ENCODE measurements around the gene NTN3. TPM values are rescaled to one million over a fixed set of nuclear protein-coding genes. Genes with fewer than 3 reads are reported as not detected.
A peak's percentile ranks its signal among the peaks of the same experiment; 100 is the strongest.

Gene NTN3
- total RNA-seq, 6 experiments from 2014 or later, result 0.39 to 2.1 (median 1.2) TPM

GRCh38 chr16:2470234-2470601 lies 879 bp upstream of the NTN3 start:
- Histone ChIP-seq H3K4me1 (peaks cover 0 to 52% (median 11%) of the 10 kb centered on the region in 4 donors), H3K4me3 (no peak overlapping the region), H3K27ac (no peak overlapping the region), H3K27me3 (no peaks in the 10 kb centered on the region), H3K9me3 (no peaks in the 10 kb centered on the region), H3K36me3 (no peaks in the 10 kb centered on the region)
- 80% methylated on average over 3 of the region's 7 CpGs for WGBS (ENCODE audit: insufficient coverage, low coverage, low lambda C conversion rate, missing lambda C conversion rate)
- DNase-seq (peak in 1 of 3 donors; percentile 41), ATAC-seq (no peak)
- intact Hi-C loops (cut with DNase I), result no loop called here
- no peak for TF ChIP-seq CTCF (IDR thresholded peaks at IDR 0.05)
- no peak for TF ChIP-seq POLR2A (IDR thresholded peaks at IDR 0.05)

GRCh38 chr16:2470603-2471015 lies 488 bp upstream of the NTN3 start:
- Histone ChIP-seq H3K27ac (no peak overlapping the region), H3K4me1 (peaks cover 0 to 54% (median 12%) of the 10 kb centered on the region in 4 donors), H3K27me3 (no peaks in the 10 kb centered on the region), H3K9me3 (no peaks in the 10 kb centered on the region), H3K4me3 (no peak overlapping the region), H3K36me3 (no peaks in the 10 kb centered on the region)
- ATAC-seq (no peak), DNase-seq (peak in 1 of 3 donors; percentile 40)
- no peak for TF ChIP-seq CTCF (IDR thresholded peaks at IDR 0.05)
- no peak for TF ChIP-seq POLR2A (IDR thresholded peaks at IDR 0.05)
- 0% methylated on average over 2 of the region's 9 CpGs for WGBS (ENCODE audit: insufficient coverage, low coverage, low lambda C conversion rate, missing lambda C conversion rate)
- intact Hi-C loops (cut with DNase I), result no loop called here

GRCh38 chr16:2471653-2472487 lies 773 bp downstream of the NTN3 start:
- no peaks in the 10 kb centered on the region for H3K9me3 ChIP-seq
- TF ChIP-seq POLR2A (IDR thresholded peaks at IDR 0.05), result no peak
- no peak for TF ChIP-seq CTCF (IDR thresholded peaks at IDR 0.05)
- DNase-seq, result peak; percentile 78 to 92 (median 86)
- ATAC-seq, result peak; percentile 53 to 73 (median 67)
- no CpG with 5 or more reads among the region's 61 CpGs for WGBS (ENCODE audit: insufficient coverage, low coverage, low lambda C conversion rate, missing lambda C conversion rate)
- H3K27ac ChIP-seq, result peak overlapping the region in 1 of 3 donors; percentile 43
- H3K27me3 ChIP-seq, result no peaks in the 10 kb centered on the region
- intact Hi-C loops (cut with DNase I), result no loop called here
- peak overlapping the region; percentile 16 to 45 (median 39) for H3K4me3 ChIP-seq
- peaks cover 0 to 67% (median 17%) of the 10 kb centered on the region in 4 donors for H3K4me1 ChIP-seq
- no peaks in the 10 kb centered on the region for H3K36me3 ChIP-seq

GRCh38 chr16:2472488-2472864 lies 1.4 kb downstream of the NTN3 start:
- Histone ChIP-seq H3K4me1 (peaks cover 0 to 72% (median 20%) of the 10 kb centered on the region in 4 donors), H3K27ac (no peak overlapping the region), H3K4me3 (no peak overlapping the region), H3K36me3 (no peaks in the 10 kb centered on the region), H3K27me3 (no peaks in the 10 kb centered on the region), H3K9me3 (no peaks in the 10 kb centered on the region)
- peak in 1 of 3 donors; percentile 59 for DNase-seq
- no CpG with 5 or more reads among the region's 27 CpGs for WGBS (ENCODE audit: insufficient coverage, low coverage, low lambda C conversion rate, missing lambda C conversion rate)
- intact Hi-C loops (cut with DNase I), result no loop called here
- TF ChIP-seq CTCF (IDR thresholded peaks at IDR 0.05), result no peak
- no peak for TF ChIP-seq POLR2A (IDR thresholded peaks at IDR 0.05)
- no peak for ATAC-seq
